Stimulated activated CD8-positive, alpha-beta memory T cell treated with anti-CD3 and anti-CD28 coated beads, Interleukin-2, amount 100 ng/mL, for 48 hours (primary cell): ENCODE measurements around the gene SAXO2.
A peak's percentile ranks its signal among the peaks of the same experiment; 100 is the strongest.
"Not testable (repeated sequence)": the region's sequence is repeated elsewhere in the genome, so short reads cannot be mapped to it uniquely, and the experiment has no call there.

Experiments
- DNase-seq, 2 donors: peaks; one replicate each; pipeline ENCODE4 v3.0.0-alpha.2; 2020; ENCODE audit warnings: low read depth in 2 of 2

Gene SAXO2

GRCh38 chr15:82262422-82263026 is at the start of gene SAXO2, which contains the start of gene EFL1:
SAXO2 (plus strand) TSS chr15:82262818; CDS start chr15:82262880, 62 bp downstream.
EFL1 (minus strand) TSS chr15:82262734; CDS start chr15:82261778, 956 bp downstream.
- DNase-seq, result peak; percentile 89 to 92

- not testable (repeated sequence) for DNase-seq
Observed at GRCh38 chr15:82216092-82216491, 46.5 kb upstream of the SAXO2 start.

GRCh38 chr15:82221535-82221934 is 41.1 kb upstream of the SAXO2 start:
- not testable (repeated sequence) for DNase-seq

GRCh38 chr15:82228750-82229149 is 33.9 kb upstream of the SAXO2 start:
- no peak for DNase-seq

GRCh38 chr15:82231233-82231632 is 31.4 kb upstream of the SAXO2 start:
- DNase-seq, result no peak

- DNase-seq, result no peak
Observed at GRCh38 chr15:82231842-82232241, 30.8 kb upstream of the SAXO2 start.

- not testable (repeated sequence) for DNase-seq
Observed at GRCh38 chr15:82237944-82238534, 24.6 kb upstream of the SAXO2 start.

GRCh38 chr15:82239685-82240391 is 22.8 kb upstream of the SAXO2 start:
- no peak for DNase-seq

GRCh38 chr15:82241836-82242499 is 20.6 kb upstream of the SAXO2 start:
- not testable (repeated sequence) for DNase-seq

GRCh38 chr15:82243644-82244043 is 19.0 kb upstream of the SAXO2 start:
- DNase-seq, result not testable (repeated sequence)

- DNase-seq, result not testable (repeated sequence)
Observed at GRCh38 chr15:82245956-82246355, 16.7 kb upstream of the SAXO2 start.

GRCh38 chr15:82248261-82248660 is 14.4 kb upstream of the SAXO2 start:
- not testable (repeated sequence) for DNase-seq

- peak; percentile 33 to 41 for DNase-seq
Observed at GRCh38 chr15:82261566-82262421, 824 bp upstream of the SAXO2 start.

- DNase-seq, result no peak
Observed at GRCh38 chr15:82263350-82263749, 732 bp downstream of the SAXO2 start.

GRCh38 chr15:82267137-82267536 is 4.5 kb downstream of the SAXO2 start:
- DNase-seq, result not testable (repeated sequence)

- DNase-seq, result not testable (repeated sequence)
Observed at GRCh38 chr15:82268454-82268853, 5.8 kb downstream of the SAXO2 start.

GRCh38 chr15:82272154-82272553 is 9.5 kb downstream of the SAXO2 start:
- DNase-seq, result no peak

- no peak for DNase-seq
Observed at GRCh38 chr15:82275410-82275809, 12.8 kb downstream of the SAXO2 start.

GRCh38 chr15:82281276-82281675 is 18.7 kb downstream of the SAXO2 start:
- not testable (repeated sequence) for DNase-seq

GRCh38 chr15:82282386-82282785 is 19.8 kb downstream of the SAXO2 start:
- not testable (repeated sequence) for DNase-seq

GRCh38 chr15:82284381-82284780 is 21.8 kb downstream of the SAXO2 start:
- not testable (repeated sequence) for DNase-seq
